HepG2 (cell line): ENCODE measurements around the gene WFDC11. TPM values are rescaled to one million over a fixed set of nuclear protein-coding genes. Genes with fewer than 3 reads are reported as not detected.
"Not testable (repeated sequence)": the region's sequence is repeated elsewhere in the genome, so short reads cannot be mapped to it uniquely, and the experiment has no call there.

ENCODE experiments used
- ATAC-seq: fragments of 200-7000 bp; cut with Tn5 transposase; 3 replicates; pipeline ENCODE4 v1.9.1; 2020; ENCODE audit warnings: mild to moderate bottlenecking, moderate library complexity
- BruUV-seq: library from RNA; stranded (reverse); fragments of 400-500 nt; replicated peaks from 2 replicates; lab custom pipeline; 2021; lab: Mats Ljungman, UMichigan
- CTCF ChIA-PET: fragments of 300-600 bp; formaldehyde crosslinking; extraction: SDS; loops from one replicate; lab custom pipeline; 2021; ENCODE audit warnings: low total read pairs, inconsistent platforms, low intra/inter-chr PET ratio; lab: Yijun Ruan, JAX
- POLR2A ChIA-PET: fragments of 350-600 bp; sonication (Branson Sonifier 250); formaldehyde crosslinking; loops from one replicate; lab custom pipeline; 2020; ENCODE audit warnings: antibody characterized with exemption, inconsistent platforms; lab: Yijun Ruan, JAX
- DNase-seq: peaks from one replicate; pipeline ENCODE4 v3.0.0-alpha.2; 2015; ENCODE audit warnings: low spot score
- FAIRE-seq: peaks from 3 replicates; lab custom pipeline; 2011; peaks lifted over from hg19 to GRCh38; lab: Jason Lieb, UNC
- H2AFZ ChIP-seq: one replicate; pipeline ENCODE4 v1.6.1; 2011; ENCODE audit warnings: low read length, inconsistent platforms
- H3K27ac ChIP-seq: fragments of 300-600 bp; 3 replicates; pipeline ENCODE4 v1.8.0; 2011; ENCODE audit warnings: mixed run types, mild to moderate bottlenecking, mixed read lengths, low read length, inconsistent platforms; ENCODE audit not compliant: insufficient read depth; ENCODE audit errors: extremely low read length
- H3K27me3 ChIP-seq, 2 experiments: fragments of 200-600 bp in 1 of 2; 2 replicates in 1 of 2; 3 replicates in 1 of 2; pipeline versions ENCODE4 v1.6.0 to v1.8.0; 2011; ENCODE audit warnings: low read length in 2 of 2, mild to moderate bottlenecking in 2 of 2, moderate library complexity in 2 of 2, inconsistent platforms in 1 of 2; ENCODE audit not compliant: insufficient read depth in 2 of 2, control insufficient read depth in 1 of 2
- H3K36me3 ChIP-seq, 2 experiments: fragments of 200-600 bp in 1 of 2; replicated peaks in 1 of 2; 2 replicates in 1 of 2; 3 replicates in 1 of 2; pipeline versions ENCODE4 v1.5.1 to v1.8.0; 2011; ENCODE audit warnings: low read length in 2 of 2, inconsistent platforms in 1 of 2; ENCODE audit not compliant: insufficient read depth in 2 of 2, control insufficient read depth in 1 of 2
- H3K4me1 ChIP-seq: 2 replicates; pipeline ENCODE4 v1.5.1; 2012; ENCODE audit warnings: low read length, inconsistent platforms; ENCODE audit not compliant: insufficient read depth
- H3K4me2 ChIP-seq: 2 replicates; pipeline ENCODE4 v1.6.0; 2011; ENCODE audit warnings: low read depth, low read length, inconsistent platforms
- H3K4me3 ChIP-seq, 3 experiments: fragments of 200-600 bp in 1 of 3; sonication (generic), shearing (Covaris generic) in 1 of 3; replicated peaks in 1 of 3; 2 replicates each; pipeline ENCODE4 v1.5.1; 2011 to 2016; ENCODE audit warnings: low read length in 3 of 3, inconsistent platforms in 2 of 3, low read depth in 2 of 3, mild to moderate bottlenecking in 2 of 3, control low read depth in 1 of 3, mixed read lengths in 1 of 3; ENCODE audit not compliant: insufficient read depth in 1 of 3
- H3K79me2 ChIP-seq: one replicate; pipeline ENCODE4 v1.6.1; 2011; ENCODE audit warnings: low read length, inconsistent platforms; ENCODE audit not compliant: insufficient read depth
- H3K9ac ChIP-seq: 2 replicates; pipeline ENCODE4 v1.6.0; 2011; ENCODE audit warnings: mild to moderate bottlenecking, low read depth, low read length, inconsistent platforms; ENCODE audit not compliant: insufficient read depth
- H3K9me3 ChIP-seq: 2 replicates; pipeline ENCODE4 v1.5.1; 2012; ENCODE audit warnings: mild to moderate bottlenecking, low read length
- H4K20me1 ChIP-seq: 2 replicates; pipeline ENCODE4 v1.6.0; 2011; ENCODE audit warnings: inconsistent platforms, mild to moderate bottlenecking, low read length, moderate library complexity; ENCODE audit not compliant: insufficient read depth
- NCOA1 ChIP-seq: sonication (generic); formaldehyde crosslinking; IDR thresholded peaks from 2 replicates; pipeline ENCODE4 v1.9.0; 2021; ENCODE audit warnings: missing genetic modification reagents
- RBFOX2 ChIP-seq: fragments of 200-400 bp; formaldehyde crosslinking; IDR thresholded peaks from 2 replicates; pipeline ENCODE4 v1.6.1; 2017; ENCODE audit warnings: low read depth, mild to moderate bottlenecking, low read length
- TCF7 ChIP-seq: sonication (generic); IDR thresholded peaks from 2 replicates; pipeline ENCODE4 v1.6.1; 2016; ENCODE audit warnings: antibody characterized with exemption, low read depth
- ZFP91 ChIP-seq: sonication (generic); formaldehyde crosslinking; IDR thresholded peaks from 2 replicates; pipeline ENCODE4 v1.9.0; 2022; ENCODE audit warnings: missing genetic modification reagents, mild to moderate bottlenecking, borderline replicate concordance
- ZFYVE20 ChIP-seq: sonication (generic); formaldehyde crosslinking; IDR thresholded peaks from 2 replicates; pipeline ENCODE4 v1.8.0; 2023; ENCODE audit warnings: low read depth, mild to moderate bottlenecking, moderate library complexity, missing genetic modification reagents, borderline replicate concordance
- ZNF563 ChIP-seq: sonication (generic); formaldehyde crosslinking; IDR thresholded peaks from 2 replicates; pipeline ENCODE4 v1.8.0; 2022; ENCODE audit warnings: mild to moderate bottlenecking, moderate library complexity, missing genetic modification reagents
- WGBS: methylation state at CpG from one replicate; pipeline ENCODE4 v1.1.6; 2017; ENCODE audit warnings: low lambda C conversion rate; 5-methylcytosine and 5-hydroxymethylcytosine counted together
- in situ Hi-C: cut with HindIII; loops from 2 replicates; pipeline ENCODE4 v1.10.0; 2017; ENCODE audit warnings: low pct_unique_long_range_greater_than_20kb; ENCODE audit not compliant: extremely low pct_ligation_motif_present
- intact Hi-C: fragments of 100-400 bp; cut with micrococcal nuclease; formaldehyde crosslinking; loops from one replicate; pipeline ENCODE4 v1.10.0; 2022; ENCODE audit not compliant: unreplicated experiment
- polyA plus RNA-seq, 8 experiments: library from polyadenylated mRNA; depleted of rRNA in 3 of 8; stranded (reverse) in 7 of 8; unstranded in 1 of 8; fragments of >200 nt; fragmentation: Illumina TruSeq in 4 of 8; extraction: Trizol in 4 of 8; gene quantifications; 2 replicates each; pipeline versions ENCODE4 v1.2.1 to v1.2.3, GENCODE V29; 2011 to 2016; ENCODE audit warnings: low read depth in 4 of 8, missing spikeins in 1 of 8, mixed read lengths in 1 of 8; ENCODE audit not compliant: insufficient read depth in 1 of 8
- total RNA-seq, 5 experiments: library from RNA; depleted of rRNA; stranded (reverse); fragments of >200 nt; fragmentation: Illumina TruSeq; extraction: Trizol; gene quantifications; 2 replicates each; pipeline ENCODE4 v1.2.3, GENCODE V29; 2016; ENCODE audit warnings: low read depth in 1 of 5
- TF ChIP-seq, protein P1 (sequence below), 2 experiments: fragments of 450-650 bp in 1 of 2; sonication (generic) in 1 of 2; formaldehyde crosslinking in 1 of 2; IDR thresholded peaks; 2 replicates each; pipeline versions ENCODE4 v1.6.1 to v1.8.0; 2016 to 2022; ENCODE audit warnings: antibody characterized with exemption in 1 of 2, mild to moderate bottlenecking in 1 of 2, missing genetic modification reagents in 1 of 2
- TF ChIP-seq, protein P2 (sequence below): sonication (generic); formaldehyde crosslinking; IDR thresholded peaks from 2 replicates; pipeline ENCODE4 v1.8.0; 2022; ENCODE audit warnings: mild to moderate bottlenecking, missing genetic modification reagents, moderate library complexity
- TF ChIP-seq, protein P3 (sequence below): sonication (generic); formaldehyde crosslinking; IDR thresholded peaks from 2 replicates; pipeline ENCODE4 v1.5.1; 2020; ENCODE audit warnings: mild to moderate bottlenecking, missing genetic modification reagents, borderline replicate concordance

WFDC11 gene
- total and polyA plus RNA-seq, 2 of the 13 experiments (the other 11 are each of a cell fraction or from before 2014, with no cell fraction given): not detected

DNA sequence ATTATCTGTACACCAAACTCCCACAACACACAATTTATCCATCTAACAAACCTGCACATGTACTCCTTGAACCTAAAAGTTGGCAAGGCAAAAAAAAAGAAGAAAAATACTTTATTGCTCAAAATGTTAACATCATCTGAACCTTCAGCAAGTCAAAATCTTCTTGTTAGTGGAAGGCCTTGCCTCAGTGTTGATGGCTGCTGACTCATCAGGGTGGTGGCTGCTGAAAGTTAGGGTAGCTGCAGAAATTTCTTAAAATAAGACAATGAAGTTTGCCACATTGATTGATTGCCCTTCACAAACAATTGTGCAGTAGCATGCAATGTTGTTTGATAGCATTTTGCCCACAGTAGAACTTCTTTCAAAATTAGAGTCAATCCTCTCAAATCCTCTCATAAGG, 2.7 kb upstream of the WFDC11 start (continued):
- TF ChIP-seq, protein P1, sequence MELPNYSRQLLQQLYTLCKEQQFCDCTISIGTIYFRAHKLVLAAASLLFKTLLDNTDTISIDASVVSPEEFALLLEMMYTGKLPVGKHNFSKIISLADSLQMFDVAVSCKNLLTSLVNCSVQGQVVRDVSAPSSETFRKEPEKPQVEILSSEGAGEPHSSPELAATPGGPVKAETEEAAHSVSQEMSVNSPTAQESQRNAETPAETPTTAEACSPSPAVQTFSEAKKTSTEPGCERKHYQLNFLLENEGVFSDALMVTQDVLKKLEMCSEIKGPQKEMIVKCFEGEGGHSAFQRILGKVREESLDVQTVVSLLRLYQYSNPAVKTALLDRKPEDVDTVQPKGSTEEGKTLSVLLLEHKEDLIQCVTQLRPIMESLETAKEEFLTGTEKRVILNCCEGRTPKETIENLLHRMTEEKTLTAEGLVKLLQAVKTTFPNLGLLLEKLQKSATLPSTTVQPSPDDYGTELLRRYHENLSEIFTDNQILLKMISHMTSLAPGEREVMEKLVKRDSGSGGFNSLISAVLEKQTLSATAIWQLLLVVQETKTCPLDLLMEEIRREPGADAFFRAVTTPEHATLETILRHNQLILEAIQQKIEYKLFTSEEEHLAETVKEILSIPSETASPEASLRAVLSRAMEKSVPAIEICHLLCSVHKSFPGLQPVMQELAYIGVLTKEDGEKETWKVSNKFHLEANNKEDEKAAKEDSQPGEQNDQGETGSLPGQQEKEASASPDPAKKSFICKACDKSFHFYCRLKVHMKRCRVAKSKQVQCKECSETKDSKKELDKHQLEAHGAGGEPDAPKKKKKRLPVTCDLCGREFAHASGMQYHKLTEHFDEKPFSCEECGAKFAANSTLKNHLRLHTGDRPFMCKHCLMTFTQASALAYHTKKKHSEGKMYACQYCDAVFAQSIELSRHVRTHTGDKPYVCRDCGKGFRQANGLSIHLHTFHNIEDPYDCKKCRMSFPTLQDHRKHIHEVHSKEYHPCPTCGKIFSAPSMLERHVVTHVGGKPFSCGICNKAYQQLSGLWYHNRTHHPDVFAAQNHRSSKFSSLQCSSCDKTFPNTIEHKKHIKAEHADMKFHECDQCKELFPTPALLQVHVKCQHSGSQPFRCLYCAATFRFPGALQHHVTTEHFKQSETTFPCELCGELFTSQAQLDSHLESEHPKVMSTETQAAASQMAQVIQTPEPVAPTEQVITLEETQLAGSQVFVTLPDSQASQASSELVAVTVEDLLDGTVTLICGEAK (IDR thresholded peaks at IDR 0.05): no peak
- TF ChIP-seq, protein P1 (CRISPR knock-in tag; IDR thresholded peaks at IDR 0.05): no peak
- TF ChIP-seq ZNF563 (CRISPR knock-in tag) (no peak), ZFYVE20 (no peak), RBFOX2 (no peak), TCF7 (no peak), NCOA1 (CRISPR knock-in tag) (no peak), ZFP91 (CRISPR knock-in tag) (no peak)
- TF ChIP-seq, protein P2, sequence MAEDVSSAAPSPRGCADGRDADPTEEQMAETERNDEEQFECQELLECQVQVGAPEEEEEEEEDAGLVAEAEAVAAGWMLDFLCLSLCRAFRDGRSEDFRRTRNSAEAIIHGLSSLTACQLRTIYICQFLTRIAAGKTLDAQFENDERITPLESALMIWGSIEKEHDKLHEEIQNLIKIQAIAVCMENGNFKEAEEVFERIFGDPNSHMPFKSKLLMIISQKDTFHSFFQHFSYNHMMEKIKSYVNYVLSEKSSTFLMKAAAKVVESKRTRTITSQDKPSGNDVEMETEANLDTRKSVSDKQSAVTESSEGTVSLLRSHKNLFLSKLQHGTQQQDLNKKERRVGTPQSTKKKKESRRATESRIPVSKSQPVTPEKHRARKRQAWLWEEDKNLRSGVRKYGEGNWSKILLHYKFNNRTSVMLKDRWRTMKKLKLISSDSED (CRISPR knock-in tag): no peak
- TF ChIP-seq, protein P3, sequence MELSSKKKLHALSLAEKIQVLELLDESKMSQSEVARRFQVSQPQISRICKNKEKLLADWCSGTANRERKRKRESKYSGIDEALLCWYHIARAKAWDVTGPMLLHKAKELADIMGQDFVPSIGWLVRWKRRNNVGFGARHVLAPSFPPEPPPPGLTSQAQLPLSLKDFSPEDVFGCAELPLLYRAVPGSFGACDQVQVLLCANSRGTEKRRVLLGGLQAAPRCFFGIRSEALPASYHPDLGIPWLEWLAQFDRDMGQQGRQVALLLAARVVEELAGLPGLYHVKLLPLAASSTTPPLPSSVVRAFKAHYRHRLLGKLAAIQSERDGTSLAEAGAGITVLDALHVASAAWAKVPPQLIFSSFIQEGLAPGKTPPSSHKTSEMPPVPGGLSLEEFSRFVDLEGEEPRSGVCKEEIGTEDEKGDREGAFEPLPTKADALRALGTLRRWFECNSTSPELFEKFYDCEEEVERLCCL (CRISPR knock-in tag): no peak

DNA sequence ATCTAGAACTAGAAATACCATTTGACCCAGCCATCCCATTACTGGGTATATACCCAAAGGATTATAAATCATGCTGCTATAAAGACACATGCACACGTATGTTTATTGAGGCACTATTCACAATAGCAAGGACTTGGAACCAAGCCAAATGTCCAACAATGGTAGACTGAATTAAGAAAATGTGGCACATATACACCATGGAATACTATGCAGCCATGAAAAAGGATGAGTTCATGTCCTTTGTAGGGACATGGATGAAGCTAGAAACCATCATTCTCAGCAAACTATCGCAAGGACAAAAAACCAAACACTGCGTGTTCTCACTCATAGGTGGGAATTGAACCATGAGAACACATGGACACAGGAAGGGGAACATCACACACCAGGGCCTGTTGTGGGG, 13.0 kb downstream of the WFDC11 start:
- H3K9ac ChIP-seq, CTCF ChIA-PET, H3K36me3 ChIP-seq, H4K20me1 ChIP-seq, H3K4me2 ChIP-seq, H3K4me3 ChIP-seq, H3K27ac ChIP-seq, ATAC-seq, FAIRE-seq, DNase-seq, H3K27me3 ChIP-seq, POLR2A ChIA-PET, BruUV-seq, H2AFZ ChIP-seq, H3K9me3 ChIP-seq, intact Hi-C loops, H3K4me1 ChIP-seq, in situ Hi-C loops, H3K79me2 ChIP-seq: not testable (repeated sequence)
- WGBS: 37% methylated on average over 3 of the region's 3 CpGs
